8988T (cell line): ENCODE results near the gene LIMCH1.

Experiments
- DNase-seq: peaks from one replicate; pipeline ENCODE4 v3.0.0; 2011

The LIMCH1 gene

GRCh38 chr4:41741354-41741753 is 203.4 kb downstream of the LIMCH1 start:
- DNase-seq: no peak

- DNase-seq: no peak
These were observed 206.8 kb downstream of the LIMCH1 start for GRCh38 chr4:41744572-41745291.

GRCh38 chr4:41745292-41746024 is 207.5 kb downstream of the LIMCH1 start:
- no peak for DNase-seq

- DNase-seq: no peak
These were observed 208.1 kb downstream of the LIMCH1 start for GRCh38 chr4:41746025-41746439.

GRCh38 chr4:41746440-41747229 is 208.7 kb downstream of the LIMCH1 start:
- no peak for DNase-seq

- no peak for DNase-seq
These were observed 209.5 kb downstream of the LIMCH1 start for GRCh38 chr4:41747230-41748055.

GRCh38 chr4:41748074-41748570 is 210.2 kb downstream of the LIMCH1 start:
- DNase-seq: no peak

GRCh38 chr4:41748571-41749475 is 210.9 kb downstream of the LIMCH1 start, which contains the start of gene PHOX2B:
PHOX2B (minus strand) TSS chr4:41748725; CDS start chr4:41748610, 115 bp downstream.
- DNase-seq: no peak

GRCh38 chr4:41749631-41750039 is 211.7 kb downstream of the LIMCH1 start:
- no peak for DNase-seq
